Measurements from ENCODE around the gene POLR3C. TPM values are rescaled to one million over a fixed set of nuclear protein-coding genes. Genes with fewer than 3 reads are reported as not detected.

The POLR3C gene
- total and polyA plus RNA-seq, 7 donors: 9.0 to 37.7 (median 18.3) TPM

GRCh38 chr1:145799806-145800205, 24.2 kb upstream of the POLR3C start:
- intact Hi-C loops (cut with DNase I): no loop called here
- no peak overlapping the region for H3K27ac ChIP-seq
- no peaks in the 10 kb centered on the region for H3K9me3 ChIP-seq
- peaks cover 0 to 31% (median 25%) of the 10 kb centered on the region in 4 donors for H3K4me1 ChIP-seq
- no peaks in the 10 kb centered on the region for H3K27me3 ChIP-seq
- 82 to 89% methylated on average over 2 of the region's 2 CpGs for WGBS, 2 donors
- no peak overlapping the region for H3K4me3 ChIP-seq
- no peak for DNase-seq
- no peak for TF ChIP-seq EP300 (IDR thresholded peaks at IDR 0.05)
- TF ChIP-seq POLR2AphosphoS5 (IDR thresholded peaks at IDR 0.05): no peak
- TF ChIP-seq POLR2A (IDR thresholded peaks at IDR 0.05): no peak
- TF ChIP-seq, protein P1, sequence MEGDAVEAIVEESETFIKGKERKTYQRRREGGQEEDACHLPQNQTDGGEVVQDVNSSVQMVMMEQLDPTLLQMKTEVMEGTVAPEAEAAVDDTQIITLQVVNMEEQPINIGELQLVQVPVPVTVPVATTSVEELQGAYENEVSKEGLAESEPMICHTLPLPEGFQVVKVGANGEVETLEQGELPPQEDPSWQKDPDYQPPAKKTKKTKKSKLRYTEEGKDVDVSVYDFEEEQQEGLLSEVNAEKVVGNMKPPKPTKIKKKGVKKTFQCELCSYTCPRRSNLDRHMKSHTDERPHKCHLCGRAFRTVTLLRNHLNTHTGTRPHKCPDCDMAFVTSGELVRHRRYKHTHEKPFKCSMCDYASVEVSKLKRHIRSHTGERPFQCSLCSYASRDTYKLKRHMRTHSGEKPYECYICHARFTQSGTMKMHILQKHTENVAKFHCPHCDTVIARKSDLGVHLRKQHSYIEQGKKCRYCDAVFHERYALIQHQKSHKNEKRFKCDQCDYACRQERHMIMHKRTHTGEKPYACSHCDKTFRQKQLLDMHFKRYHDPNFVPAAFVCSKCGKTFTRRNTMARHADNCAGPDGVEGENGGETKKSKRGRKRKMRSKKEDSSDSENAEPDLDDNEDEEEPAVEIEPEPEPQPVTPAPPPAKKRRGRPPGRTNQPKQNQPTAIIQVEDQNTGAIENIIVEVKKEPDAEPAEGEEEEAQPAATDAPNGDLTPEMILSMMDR (IDR thresholded peaks at IDR 0.05): no peak
- H3K36me3 ChIP-seq: no peaks in the 10 kb centered on the region

DNA sequence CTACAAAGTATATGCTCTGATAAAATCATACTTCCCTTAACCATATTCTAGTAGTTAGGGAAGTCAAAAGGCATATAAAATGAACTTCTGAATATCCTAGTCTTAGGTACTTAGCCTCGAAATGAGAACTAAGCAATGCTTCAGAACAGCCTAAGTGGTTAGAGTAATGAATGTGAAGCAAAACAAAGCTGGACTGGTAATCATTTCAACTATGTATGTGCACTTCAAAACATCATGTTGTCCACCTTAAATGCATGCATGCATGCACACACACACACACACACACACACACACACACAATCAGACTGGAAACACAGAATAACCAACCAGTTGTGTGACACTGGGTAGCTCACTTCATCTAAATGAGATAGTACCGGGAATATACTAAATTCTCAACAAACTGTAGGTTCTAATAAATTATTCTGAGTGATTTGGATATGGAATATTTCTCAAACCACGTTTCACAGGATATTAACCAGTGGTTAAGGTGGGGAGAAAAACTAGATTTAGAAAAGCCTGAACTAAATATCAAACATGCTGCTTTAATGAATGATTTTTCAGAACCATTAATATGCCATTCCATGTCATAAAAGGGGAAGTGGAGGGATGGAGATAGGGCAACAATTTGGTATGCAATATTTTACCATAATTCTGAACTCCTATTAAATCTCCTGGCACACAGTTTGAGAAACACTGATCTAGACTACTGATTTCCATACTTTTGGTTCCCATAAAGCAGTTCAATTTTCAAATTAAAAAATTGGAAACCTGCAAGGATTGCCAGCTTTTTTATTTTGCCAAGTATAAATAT, 19.6 kb upstream of the POLR3C start:
- no peak overlapping the region for H3K4me3 ChIP-seq
- H3K27ac ChIP-seq: no peak overlapping the region
- 55 to 66% methylated on average over 3 of the region's 3 CpGs for WGBS, 2 donors
- intact Hi-C loops (cut with DNase I): no loop called here
- H3K9me3 ChIP-seq: no peaks in the 10 kb centered on the region
- no peak for DNase-seq
- no peaks in the 10 kb centered on the region for H3K27me3 ChIP-seq
- no peak for TF ChIP-seq POLR2A (IDR thresholded peaks at IDR 0.05)
- TF ChIP-seq, protein P1 (IDR thresholded peaks at IDR 0.05): no peak
- TF ChIP-seq POLR2AphosphoS5 (IDR thresholded peaks at IDR 0.05): no peak
- TF ChIP-seq EP300 (IDR thresholded peaks at IDR 0.05): no peak
- no peaks in the 10 kb centered on the region for H3K36me3 ChIP-seq
- H3K4me1 ChIP-seq: peaks cover 0 to 47% (median 27%) of the 10 kb centered on the region in 4 donors

- no peaks in the 10 kb centered on the region for H3K36me3 ChIP-seq
- H3K9me3 ChIP-seq: no peaks in the 10 kb centered on the region
- H3K27ac ChIP-seq: no peak overlapping the region
- intact Hi-C loops (cut with DNase I): no loop called here
- no peaks in the 10 kb centered on the region for H3K27me3 ChIP-seq
- DNase-seq: no peak
- 86 to 92% methylated on average over 1 of the region's 1 CpG for WGBS, 2 donors
- no peak for TF ChIP-seq POLR2A (IDR thresholded peaks at IDR 0.05)
- TF ChIP-seq EP300 (IDR thresholded peaks at IDR 0.05): no peak
- TF ChIP-seq POLR2AphosphoS5 (IDR thresholded peaks at IDR 0.05): no peak
- TF ChIP-seq, protein P1 (IDR thresholded peaks at IDR 0.05): no peak
- no peak overlapping the region for H3K4me3 ChIP-seq
- peaks cover 0 to 47% (median 27%) of the 10 kb centered on the region in 4 donors for H3K4me1 ChIP-seq
Observed at GRCh38 chr1:145805057-145805456, 18.9 kb upstream of the POLR3C start.

DNA sequence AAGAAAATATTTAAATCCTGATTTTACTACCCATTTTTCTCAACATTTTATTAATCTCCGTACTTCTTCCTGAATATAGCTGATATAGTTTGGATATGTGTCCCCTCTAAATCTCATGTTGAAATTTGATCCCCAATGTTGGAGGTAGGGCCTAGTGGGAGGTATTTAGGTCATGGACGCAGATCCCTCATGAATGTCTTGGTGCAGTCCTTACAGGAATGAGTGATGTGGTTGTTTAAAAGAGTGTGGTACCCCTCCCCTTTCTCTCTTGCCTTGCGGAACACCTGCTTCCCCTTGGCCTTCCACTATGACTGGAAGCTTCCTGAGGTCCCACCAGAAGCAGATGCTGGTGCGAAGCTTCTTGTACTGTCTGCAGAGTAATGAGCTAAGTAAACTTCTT, 17.6 kb upstream of the POLR3C start:
- Histone ChIP-seq H3K27ac (no peak overlapping the region), H3K4me1 (peaks cover 0 to 47% (median 24%) of the 10 kb centered on the region in 4 donors), H3K36me3 (no peaks in the 10 kb centered on the region), H3K4me3 (no peak overlapping the region), H3K27me3 (no peaks in the 10 kb centered on the region), H3K9me3 (no peaks in the 10 kb centered on the region)
- no peak for DNase-seq
- intact Hi-C loops (cut with DNase I): no loop called here
- TF ChIP-seq POLR2A (IDR thresholded peaks at IDR 0.05): no peak
- no peak for TF ChIP-seq POLR2AphosphoS5 (IDR thresholded peaks at IDR 0.05)
- TF ChIP-seq, protein P1 (IDR thresholded peaks at IDR 0.05): no peak
- TF ChIP-seq EP300 (IDR thresholded peaks at IDR 0.05): no peak
- 96 to 98% methylated on average over 4 of the region's 4 CpGs for WGBS, 2 donors
